HEK293 (cell line): Measurements from ENCODE around the gene CD69.

Experiments
- CTCF ChIA-PET: fragments of 350-600 bp; formaldehyde crosslinking; extraction: SDS; loops from one replicate; lab custom pipeline; 2021; ENCODE audit warnings: antibody characterized with exemption; lab: Yijun Ruan, JAX
- POLR2A ChIA-PET: fragments of 300-600 bp; formaldehyde crosslinking; extraction: SDS; loops from one replicate; lab custom pipeline; 2020; ENCODE audit warnings: antibody characterized with exemption, inconsistent platforms; lab: Yijun Ruan, JAX
- H3K27ac ChIP-seq: fragments of 200-500 bp; sonication (Bioruptor generic); 2 replicates; pipeline ENCODE4 v1.5.1; 2014; ENCODE audit warnings: low read depth, low read length, control low read depth, inconsistent platforms; ENCODE audit errors: extremely low read depth
- H3K36me3 ChIP-seq, 2 experiments: fragments of 200-500 bp in 1 of 2; sonication (Bioruptor generic) in 1 of 2; 1 replicate in 1 of 2; 2 replicates in 1 of 2; pipeline ENCODE4 v1.5.1; 2014 to 2017; ENCODE audit warnings: inconsistent platforms in 2 of 2, low read length in 2 of 2; ENCODE audit not compliant: control insufficient read depth in 2 of 2, insufficient read depth in 1 of 2
- H3K4me1 ChIP-seq: fragments of 200-500 bp; sonication (Bioruptor generic); 2 replicates; pipeline ENCODE4 v1.5.1; 2014; ENCODE audit warnings: mild to moderate bottlenecking, low read length, inconsistent platforms; ENCODE audit not compliant: control insufficient read depth, insufficient read depth
- H3K4me3 ChIP-seq: 2 replicates; pipeline ENCODE4 v1.5.1; 2011; ENCODE audit warnings: low read depth, mild to moderate bottlenecking, control low read depth, low read length, moderate library complexity
- H3K9me3 ChIP-seq: fragments of 200-500 bp; sonication (Bioruptor generic); 2 replicates; pipeline ENCODE4 v1.5.1; 2014; ENCODE audit warnings: low read depth, low read length, inconsistent platforms; ENCODE audit not compliant: control insufficient read depth, insufficient read depth
- ELK4 ChIP-seq: IDR thresholded peaks from 2 replicates; pipeline ENCODE4 v1.6.1; 2011; ENCODE audit warnings: mild to moderate bottlenecking, low read depth, low read length, borderline replicate concordance
- MZF1 ChIP-seq: fragments of 450-650 bp; formaldehyde crosslinking; IDR thresholded peaks from 2 replicates; pipeline ENCODE4 v1.5.1; 2017; ENCODE audit warnings: missing biosample characterization, missing genetic modification characterization, borderline replicate concordance
- OVOL3 ChIP-seq: fragments of 450-650 bp; formaldehyde crosslinking; IDR thresholded peaks from 2 replicates; pipeline ENCODE4 v1.5.1; 2016; ENCODE audit warnings: missing biosample characterization, missing genetic modification characterization
- PRDM4 ChIP-seq: fragments of 450-650 bp; formaldehyde crosslinking; IDR thresholded peaks from 2 replicates; pipeline ENCODE4 v1.5.1; 2017; ENCODE audit warnings: missing biosample characterization, missing genetic modification characterization
- REST ChIP-seq: fragments of 450-650 bp; formaldehyde crosslinking; IDR thresholded peaks from 2 replicates; pipeline ENCODE4 v1.5.1; 2016; ENCODE audit warnings: missing biosample characterization, missing genetic modification characterization
- TRIM28 ChIP-seq: IDR thresholded peaks from 2 replicates; pipeline ENCODE4 v1.6.1; 2011; ENCODE audit warnings: low read length, control low read depth, borderline replicate concordance
- ZBTB11 ChIP-seq: fragments of 450-650 bp; formaldehyde crosslinking; conservative IDR thresholded peaks from 2 replicates; pipeline ENCODE4 v1.5.1; 2016; ENCODE audit warnings: low read depth, missing biosample characterization, missing genetic modification characterization
- ZBTB7A ChIP-seq: fragments of 450-650 bp; formaldehyde crosslinking; IDR thresholded peaks from 2 replicates; pipeline ENCODE4 v1.5.1; 2016; ENCODE audit warnings: low read depth, missing biosample characterization, missing genetic modification characterization
- ZNF184 ChIP-seq: fragments of 450-650 bp; IDR thresholded peaks from 2 replicates; pipeline ENCODE4 v1.5.1; 2018; ENCODE audit warnings: missing biosample characterization, mild to moderate bottlenecking, missing genetic modification characterization
- ZNF221 ChIP-seq: fragments of 450-650 bp; formaldehyde crosslinking; IDR thresholded peaks from 2 replicates; pipeline ENCODE4 v1.5.1; 2017; ENCODE audit warnings: missing biosample characterization, missing genetic modification characterization, borderline replicate concordance
- ZNF239 ChIP-seq: fragments of 450-650 bp; formaldehyde crosslinking; IDR thresholded peaks from 2 replicates; pipeline ENCODE4 v1.5.1; 2016; ENCODE audit warnings: missing biosample characterization, missing genetic modification characterization
- ZNF24 ChIP-seq: fragments of 450-650 bp; formaldehyde crosslinking; IDR thresholded peaks from 2 replicates; pipeline ENCODE4 v1.5.1; 2016; ENCODE audit warnings: missing biosample characterization, missing genetic modification characterization
- ZNF341 ChIP-seq: fragments of 450-650 bp; formaldehyde crosslinking; IDR thresholded peaks from 2 replicates; pipeline ENCODE4; 2016; ENCODE audit warnings: low read depth, missing biosample characterization, missing genetic modification characterization
- ZNF366 ChIP-seq: fragments of 450-650 bp; formaldehyde crosslinking; conservative IDR thresholded peaks from 2 replicates; pipeline ENCODE4 v1.5.1; 2016; ENCODE audit warnings: missing biosample characterization, missing genetic modification characterization
- ZNF391 ChIP-seq: fragments of 450-650 bp; formaldehyde crosslinking; IDR thresholded peaks from 2 replicates; pipeline ENCODE4 v1.5.1; 2016; ENCODE audit warnings: low read depth, missing biosample characterization, missing genetic modification characterization, borderline replicate concordance
- ZNF48 ChIP-seq: fragments of 450-650 bp; formaldehyde crosslinking; IDR thresholded peaks from 2 replicates; pipeline ENCODE4 v1.5.1; 2016; ENCODE audit warnings: missing biosample characterization, missing genetic modification characterization
- ZNF529 ChIP-seq: fragments of 450-650 bp; formaldehyde crosslinking; IDR thresholded peaks from 2 replicates; pipeline ENCODE4 v1.5.1; 2017; ENCODE audit warnings: missing genetic modification characterization, missing biosample characterization; ENCODE audit not compliant: insufficient replicate concordance
- ZNF558 ChIP-seq: fragments of 450-650 bp; formaldehyde crosslinking; IDR thresholded peaks from 2 replicates; pipeline ENCODE4 v1.5.1; 2016; ENCODE audit warnings: missing biosample characterization, missing genetic modification characterization
- ZNF610 ChIP-seq: fragments of 450-650 bp; formaldehyde crosslinking; IDR thresholded peaks from 2 replicates; pipeline ENCODE4 v1.5.1; 2016; ENCODE audit warnings: missing biosample characterization, missing genetic modification characterization, borderline replicate concordance
- ZNF654 ChIP-seq: fragments of 450-650 bp; formaldehyde crosslinking; IDR thresholded peaks from 2 replicates; pipeline ENCODE4 v1.5.1; 2016; ENCODE audit warnings: low read depth, missing biosample characterization, missing genetic modification characterization
- ZNF701 ChIP-seq: fragments of 450-650 bp; formaldehyde crosslinking; IDR thresholded peaks from 2 replicates; pipeline ENCODE4 v1.5.1; 2016; ENCODE audit warnings: missing biosample characterization, missing genetic modification characterization
- ZNF785 ChIP-seq: fragments of 450-650 bp; formaldehyde crosslinking; IDR thresholded peaks from 2 replicates; pipeline ENCODE4 v1.5.1; 2016; ENCODE audit warnings: missing biosample characterization, missing genetic modification characterization

CD69 gene

GRCh38 chr12:9708853-9709252 lies 51.8 kb downstream of the CD69 start (continued):
- TF ChIP-seq ZBTB11 (tag by site-specific recombination) (no peak), ZNF701 (tag by site-specific recombination) (no peak), ZNF24 (tag by site-specific recombination) (no peak), ZNF610 (tag by site-specific recombination) (no peak), ZNF366 (no peak), ELK4 (no peak)

GRCh38 chr12:9707864-9708808 lies 52.6 kb downstream of the CD69 start:
- no peaks in the 10 kb centered on the region for H3K9me3 ChIP-seq
- no peak overlapping the region for H3K27ac ChIP-seq
- no peaks in the 10 kb centered on the region for H3K4me1 ChIP-seq
- POLR2A ChIA-PET: interaction anchor here (1.0 kb wide), 1 partner anchor 60 kb away, joined by 3 read pairs; no protein-coding TSS in a partner anchor
- no peaks in the 10 kb centered on the region for H3K36me3 ChIP-seq
- CTCF ChIA-PET: interaction anchor here (0.6 to 7.2 kb wide), 27 partner anchors 8 to 1051 kb away, joined by 3 to 87 read pairs (median 3); partner anchors contain the start of gene CLEC2D
- H3K4me3 ChIP-seq: no peak overlapping the region
- no peak for TF ChIP-seq ZNF239
- TF ChIP-seq ZNF221 (tag by site-specific recombination): no peak
- no peak for TF ChIP-seq ZNF785 (tag by site-specific recombination)
- TF ChIP-seq ZBTB7A: no peak
- TF ChIP-seq ZNF366: no peak
- TF ChIP-seq ZNF529 (tag by site-specific recombination): no peak
- peak; percentile 46; the same call in 1 of the 2 replicates for TF ChIP-seq OVOL3
- no peak for TF ChIP-seq ZNF391 (tag by site-specific recombination)
- TF ChIP-seq TRIM28: no peak
- peak; percentile 52 for TF ChIP-seq ZNF654 (tag by site-specific recombination)
- no peak for TF ChIP-seq ZNF48 (tag by site-specific recombination)
- TF ChIP-seq MZF1 (tag by site-specific recombination): no peak
- no peak for TF ChIP-seq REST (tag by site-specific recombination)
- TF ChIP-seq ZNF610 (tag by site-specific recombination): no peak
- peak; percentile 95 for TF ChIP-seq PRDM4 (tag by site-specific recombination)
- no peak for TF ChIP-seq ZNF184 (tag by site-specific recombination)
- TF ChIP-seq ZNF558: no peak
- no peak for TF ChIP-seq ZNF341
